Endothelial cell of umbilical vein (primary cell): ENCODE data around the gene MVB12B. TPM values are rescaled to one million over a fixed set of nuclear protein-coding genes. Genes with fewer than 3 reads are reported as not detected.

Source experiments
- BruUV-seq: library from RNA; stranded (reverse); fragments of 400-500 nt; replicated peaks from 2 replicates; lab custom pipeline; 2021; lab: Mats Ljungman, UMichigan
- CTCF ChIA-PET: fragments of 300-600, 350-600 bp; sonication (Branson Sonifier 250); formaldehyde crosslinking; loops from one replicate; lab custom pipeline; 2021; ENCODE audit warnings: antibody characterized with exemption, inconsistent platforms; lab: Charles Lee
- POLR2A ChIA-PET: fragments of 300-600, 350-600 bp; sonication (Branson Sonifier 250); formaldehyde crosslinking; loops from one replicate; lab custom pipeline; 2021; ENCODE audit warnings: antibody characterized with exemption, inconsistent platforms; lab: Charles Lee
- DNase-seq: peaks from one replicate; pipeline ENCODE4 v3.0.0-alpha.2; 2011; ENCODE audit warnings: low read depth, low spot score
- FAIRE-seq: peaks from 2 replicates; lab custom pipeline; 2011; peaks lifted over from hg19 to GRCh38; lab: Jason Lieb, UNC
- H2AFZ ChIP-seq: 2 replicates; pipeline ENCODE4 v1.6.0; 2012; ENCODE audit warnings: low read depth, low read length, control low read depth, inconsistent platforms
- H3K27ac ChIP-seq: 2 replicates; pipeline ENCODE4 v1.5.1; 2011; ENCODE audit warnings: low read depth, mild to moderate bottlenecking, control low read depth, low read length, moderate library complexity; ENCODE audit not compliant: insufficient read depth
- H3K27me3 ChIP-seq, 2 experiments: 2 replicates each; pipeline versions ENCODE4 v1.6.0 to v1.6.1; 2011; ENCODE audit warnings: low read length in 2 of 2, mixed read lengths in 1 of 2; ENCODE audit not compliant: control insufficient read depth in 2 of 2, insufficient read depth in 2 of 2
- H3K36me3 ChIP-seq, 2 experiments: 2 replicates in 1 of 2; 3 replicates in 1 of 2; pipeline ENCODE4 v1.5.1; 2011; ENCODE audit warnings: low read length in 2 of 2, mild to moderate bottlenecking in 1 of 2, moderate library complexity in 1 of 2; ENCODE audit not compliant: control insufficient read depth in 2 of 2, insufficient read depth in 2 of 2; ENCODE audit errors: extremely low read depth in 1 of 2
- H3K4me1 ChIP-seq: 3 replicates; pipeline ENCODE4 v1.5.1; 2011; ENCODE audit warnings: mild to moderate bottlenecking, low read length; ENCODE audit not compliant: control insufficient read depth, insufficient read depth; ENCODE audit errors: extremely low read depth
- H3K4me2 ChIP-seq: 2 replicates; pipeline ENCODE4 v1.6.1; 2011; ENCODE audit warnings: low read length, control low read depth, mixed read lengths; ENCODE audit not compliant: insufficient read depth
- H3K4me3 ChIP-seq, 3 experiments: fragments of 200-600 bp in 1 of 3; sonication (generic), shearing (Covaris generic) in 1 of 3; replicated peaks in 1 of 3; 2 replicates each; pipeline ENCODE4 v1.5.1; 2011 to 2016; ENCODE audit warnings: control low read depth in 3 of 3, low read length in 3 of 3, mild to moderate bottlenecking in 2 of 3, inconsistent platforms in 1 of 3, low read depth in 1 of 3, moderate library complexity in 1 of 3; ENCODE audit not compliant: insufficient read depth in 1 of 3
- H3K79me2 ChIP-seq: 2 replicates; pipeline ENCODE4 v1.6.0; 2012; ENCODE audit warnings: low read length, inconsistent platforms; ENCODE audit not compliant: control insufficient read depth, insufficient read depth
- H3K9ac ChIP-seq: replicated peaks from 2 replicates; pipeline ENCODE3; 2011; ENCODE audit warnings: low read length, control low read depth; ENCODE audit not compliant: insufficient read depth; ENCODE audit errors: extremely low read depth
- H3K9me1 ChIP-seq: replicated peaks from 3 replicates; pipeline ENCODE4 v1.6.0; 2011; ENCODE audit warnings: mild to moderate bottlenecking, low read length; ENCODE audit not compliant: control insufficient read depth, insufficient read depth; ENCODE audit errors: extremely low read depth
- H3K9me3 ChIP-seq: replicated peaks from 2 replicates; pipeline ENCODE4 v1.5.1; 2012; ENCODE audit warnings: low read length, inconsistent platforms; ENCODE audit not compliant: control insufficient read depth, insufficient read depth
- H4K20me1 ChIP-seq: replicated peaks from 2 replicates; pipeline ENCODE3; 2011; ENCODE audit warnings: mild to moderate bottlenecking, low read length; ENCODE audit not compliant: control insufficient read depth, insufficient read depth; ENCODE audit errors: extremely low read depth
- EZH2 ChIP-seq: IDR thresholded peaks from 2 replicates; pipeline ENCODE4 v1.6.1; 2012; ENCODE audit warnings: borderline replicate concordance, low read depth, mild to moderate bottlenecking, moderate library complexity, low read length, inconsistent platforms; ENCODE audit not compliant: severe bottlenecking
- FOS ChIP-seq: IDR thresholded peaks from 2 replicates; pipeline ENCODE4 v1.6.1; 2011; ENCODE audit warnings: mild to moderate bottlenecking, low read length, moderate library complexity, borderline replicate concordance; ENCODE audit not compliant: insufficient read depth
- GATA2 ChIP-seq: IDR thresholded peaks from 2 replicates; pipeline ENCODE4 v1.7.0; 2011; ENCODE audit warnings: low read depth, mild to moderate bottlenecking, moderate library complexity, mixed read lengths, low read length; ENCODE audit not compliant: insufficient read length, insufficient read depth
- JUN ChIP-seq: IDR thresholded peaks from 2 replicates; pipeline ENCODE4 v1.6.1; 2011; ENCODE audit warnings: borderline replicate concordance, low read depth; ENCODE audit not compliant: insufficient read length, insufficient read depth
- MAX ChIP-seq: IDR thresholded peaks from 2 replicates; pipeline ENCODE4 v1.6.1; 2011; ENCODE audit not compliant: insufficient read depth, insufficient read length
- MYC ChIP-seq: IDR thresholded peaks from one replicate; pipeline ENCODE4 v1.6.1; 2011; ENCODE audit warnings: mild to moderate bottlenecking, low read depth, low read length
- POLR2A ChIP-seq: IDR thresholded peaks from 2 replicates; pipeline ENCODE4 v1.6.1; 2012; ENCODE audit warnings: low read depth, mild to moderate bottlenecking, control low read depth, low read length
- POLR2AphosphoS5 ChIP-seq: IDR thresholded peaks from 2 replicates; pipeline ENCODE4 v1.6.1; 2012; ENCODE audit warnings: low read depth, mild to moderate bottlenecking, control low read depth, low read length, moderate library complexity; ENCODE audit not compliant: insufficient read depth
- dilution Hi-C: fragments of 300-500 bp; cut with MboI; formaldehyde crosslinking; loops from one replicate; pipeline ENCODE4 v1.15.0; 2019; ENCODE audit warnings: low sequenced_read_pairs; ENCODE audit not compliant: extremely low pct_ligation_motif_present
- intact Hi-C: fragments of 100-400 bp; cut with micrococcal nuclease; formaldehyde crosslinking; loops from one replicate; pipeline ENCODE4 v1.10.0; 2022
- polyA plus RNA-seq, 4 experiments: library from polyadenylated mRNA; depleted of rRNA in 3 of 4; stranded (reverse) in 3 of 4; unstranded in 1 of 4; fragments of >200 nt; gene quantifications; 2 replicates each; pipeline versions ENCODE4 v1.2.1 to v1.2.3, GENCODE V29; 2011 to 2012; ENCODE audit warnings: missing spikeins in 1 of 4
- total RNA-seq: library from RNA; stranded (reverse); gene quantifications from 2 replicates; pipeline ENCODE4 v1.2.3, GENCODE V29; 2021
- TF ChIP-seq, protein P1 (sequence below), 2 donors: IDR thresholded peaks; 1 replicate in 1 of 2; 2 replicates in 1 of 2; pipeline ENCODE4 v1.5.1; 2011; ENCODE audit warnings: low read length in 2 of 2, mild to moderate bottlenecking in 2 of 2, moderate library complexity in 2 of 2, control low read depth in 1 of 2, inconsistent platforms in 1 of 2, low read depth in 1 of 2; ENCODE audit not compliant: insufficient read depth in 1 of 2; ENCODE audit errors: extremely low read depth in 1 of 2

MVB12B gene
- total and polyA plus RNA-seq, 2 donors (not counting 3 experiments of a cell fraction or from before 2014, with no cell fraction given), result 6.6 to 17.3 TPM

DNA sequence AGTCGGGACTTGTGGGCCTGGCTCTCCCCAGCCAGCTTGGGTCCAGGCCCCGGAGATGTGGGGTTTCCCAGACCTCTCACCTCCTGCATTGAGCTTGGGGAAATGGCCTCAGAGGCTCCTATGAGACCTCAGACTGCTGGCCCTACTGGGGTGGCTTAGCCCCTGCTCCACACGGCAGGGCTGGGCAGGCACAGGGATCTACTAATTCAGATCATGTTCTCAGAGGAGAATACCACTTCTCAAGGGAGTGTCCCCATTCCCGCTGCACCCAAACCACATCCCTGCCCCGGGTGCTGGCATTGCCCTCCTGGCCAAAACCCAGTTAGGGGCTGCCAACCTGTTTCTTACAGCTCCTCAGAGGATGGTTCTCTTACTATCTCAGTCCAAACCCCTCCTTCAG lies 205.0 kb downstream of the MVB12B start:
- no peaks in the 10 kb centered on the region for H3K79me2 ChIP-seq
- no peak overlapping the region for H3K4me3 ChIP-seq
- dilution Hi-C loops, result no loop called here
- H4K20me1 ChIP-seq, result no peaks in the 10 kb centered on the region
- TF ChIP-seq POLR2AphosphoS5, result no peak
- no peak for TF ChIP-seq FOS
- TF ChIP-seq POLR2A, result no peak
- TF ChIP-seq MYC, result no peak
- no peak for TF ChIP-seq EZH2
- TF ChIP-seq, protein P1, sequence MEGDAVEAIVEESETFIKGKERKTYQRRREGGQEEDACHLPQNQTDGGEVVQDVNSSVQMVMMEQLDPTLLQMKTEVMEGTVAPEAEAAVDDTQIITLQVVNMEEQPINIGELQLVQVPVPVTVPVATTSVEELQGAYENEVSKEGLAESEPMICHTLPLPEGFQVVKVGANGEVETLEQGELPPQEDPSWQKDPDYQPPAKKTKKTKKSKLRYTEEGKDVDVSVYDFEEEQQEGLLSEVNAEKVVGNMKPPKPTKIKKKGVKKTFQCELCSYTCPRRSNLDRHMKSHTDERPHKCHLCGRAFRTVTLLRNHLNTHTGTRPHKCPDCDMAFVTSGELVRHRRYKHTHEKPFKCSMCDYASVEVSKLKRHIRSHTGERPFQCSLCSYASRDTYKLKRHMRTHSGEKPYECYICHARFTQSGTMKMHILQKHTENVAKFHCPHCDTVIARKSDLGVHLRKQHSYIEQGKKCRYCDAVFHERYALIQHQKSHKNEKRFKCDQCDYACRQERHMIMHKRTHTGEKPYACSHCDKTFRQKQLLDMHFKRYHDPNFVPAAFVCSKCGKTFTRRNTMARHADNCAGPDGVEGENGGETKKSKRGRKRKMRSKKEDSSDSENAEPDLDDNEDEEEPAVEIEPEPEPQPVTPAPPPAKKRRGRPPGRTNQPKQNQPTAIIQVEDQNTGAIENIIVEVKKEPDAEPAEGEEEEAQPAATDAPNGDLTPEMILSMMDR (IDR thresholded peaks at IDR 0.05; ENCODE audit: extremely low read depth in 1 of 2, insufficient read depth in 1 of 2, low read depth in 1 of 2, low read length in 2 of 2), result no peak
- TF ChIP-seq GATA2, result no peak
- TF ChIP-seq JUN, result no peak
- no peak for TF ChIP-seq MAX
- no peak for DNase-seq
- FAIRE-seq, result no peak
- ChIA-PET POLR2A (no interaction called here), CTCF (interaction anchor here (0.7 to 1.5 kb wide), 4 partner anchors 14 to 171 kb away, joined by 3 read pairs; no protein-coding TSS in a partner anchor)
- intact Hi-C loops, result no loop called here
- H2AFZ ChIP-seq, result no peak overlapping the region
- H3K9ac ChIP-seq, result no peak overlapping the region
- H3K27ac ChIP-seq, result no peak overlapping the region
- H3K36me3 ChIP-seq, result no peaks in the 10 kb centered on the region
- H3K4me1 ChIP-seq, result no peaks in the 10 kb centered on the region
- no TSS peak for BruUV-seq
- H3K27me3 ChIP-seq, result peaks cover 24 to 36% of the 10 kb centered on the region in 2 experiments
- no peaks in the 10 kb centered on the region for H3K9me3 ChIP-seq
- H3K4me2 ChIP-seq, result no peak overlapping the region
- H3K9me1 ChIP-seq, result no peaks in the 10 kb centered on the region
